Measurements from ENCODE around the gene WIPF2.

DNA sequence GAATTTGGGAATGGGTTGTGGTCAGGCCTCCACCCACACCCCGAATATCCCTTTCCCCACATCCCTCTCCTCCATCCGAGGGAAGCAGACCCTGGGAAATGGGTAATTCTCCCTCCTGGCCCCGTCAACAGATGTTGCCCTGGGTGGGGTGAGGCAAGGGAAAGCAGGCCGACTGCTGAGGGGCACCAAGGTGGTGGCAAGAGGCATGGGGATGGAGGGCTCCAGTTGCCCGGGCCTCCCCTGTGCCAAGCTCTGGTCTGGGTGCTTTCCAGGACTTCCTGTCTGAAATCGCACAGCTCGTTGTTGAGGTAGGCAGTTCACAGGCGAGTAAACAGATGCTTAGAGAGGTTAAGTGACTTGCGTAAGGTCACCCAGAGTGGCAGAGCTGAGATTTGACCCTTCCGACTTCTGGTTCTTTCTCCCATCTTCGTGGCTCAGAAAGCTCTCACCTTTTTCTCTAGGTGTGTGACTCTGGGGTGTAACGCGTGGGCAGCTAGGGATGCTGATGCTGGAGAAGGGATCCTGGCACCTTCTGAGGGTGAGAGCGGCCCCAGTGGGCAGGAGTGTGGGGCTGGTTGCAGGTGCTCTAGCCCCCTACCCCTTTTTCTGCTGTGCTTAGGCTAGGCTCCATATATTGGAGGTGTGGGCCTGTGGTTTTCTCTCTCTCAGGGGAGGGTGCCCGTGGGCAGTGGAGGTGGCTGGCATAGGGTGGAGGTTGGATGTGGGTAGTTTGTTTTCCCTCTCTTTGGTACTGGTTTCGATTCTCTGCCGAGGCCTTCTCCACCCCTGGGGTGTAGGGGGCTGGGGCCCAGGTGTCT lies 107.1 kb downstream of the WIPF2 start:
- TF ChIP-seq, protein P1, sequence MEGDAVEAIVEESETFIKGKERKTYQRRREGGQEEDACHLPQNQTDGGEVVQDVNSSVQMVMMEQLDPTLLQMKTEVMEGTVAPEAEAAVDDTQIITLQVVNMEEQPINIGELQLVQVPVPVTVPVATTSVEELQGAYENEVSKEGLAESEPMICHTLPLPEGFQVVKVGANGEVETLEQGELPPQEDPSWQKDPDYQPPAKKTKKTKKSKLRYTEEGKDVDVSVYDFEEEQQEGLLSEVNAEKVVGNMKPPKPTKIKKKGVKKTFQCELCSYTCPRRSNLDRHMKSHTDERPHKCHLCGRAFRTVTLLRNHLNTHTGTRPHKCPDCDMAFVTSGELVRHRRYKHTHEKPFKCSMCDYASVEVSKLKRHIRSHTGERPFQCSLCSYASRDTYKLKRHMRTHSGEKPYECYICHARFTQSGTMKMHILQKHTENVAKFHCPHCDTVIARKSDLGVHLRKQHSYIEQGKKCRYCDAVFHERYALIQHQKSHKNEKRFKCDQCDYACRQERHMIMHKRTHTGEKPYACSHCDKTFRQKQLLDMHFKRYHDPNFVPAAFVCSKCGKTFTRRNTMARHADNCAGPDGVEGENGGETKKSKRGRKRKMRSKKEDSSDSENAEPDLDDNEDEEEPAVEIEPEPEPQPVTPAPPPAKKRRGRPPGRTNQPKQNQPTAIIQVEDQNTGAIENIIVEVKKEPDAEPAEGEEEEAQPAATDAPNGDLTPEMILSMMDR (conservative IDR thresholded peaks at IDR 0.05): no peak
- no peak for TF ChIP-seq ZFX (IDR thresholded peaks at IDR 0.05)

Data from C4-2B (cell line).